ENCODE results near the gene FKBP8.
A peak's percentile ranks its signal among the peaks of the same experiment; 100 is the strongest.

Gene FKBP8

DNA sequence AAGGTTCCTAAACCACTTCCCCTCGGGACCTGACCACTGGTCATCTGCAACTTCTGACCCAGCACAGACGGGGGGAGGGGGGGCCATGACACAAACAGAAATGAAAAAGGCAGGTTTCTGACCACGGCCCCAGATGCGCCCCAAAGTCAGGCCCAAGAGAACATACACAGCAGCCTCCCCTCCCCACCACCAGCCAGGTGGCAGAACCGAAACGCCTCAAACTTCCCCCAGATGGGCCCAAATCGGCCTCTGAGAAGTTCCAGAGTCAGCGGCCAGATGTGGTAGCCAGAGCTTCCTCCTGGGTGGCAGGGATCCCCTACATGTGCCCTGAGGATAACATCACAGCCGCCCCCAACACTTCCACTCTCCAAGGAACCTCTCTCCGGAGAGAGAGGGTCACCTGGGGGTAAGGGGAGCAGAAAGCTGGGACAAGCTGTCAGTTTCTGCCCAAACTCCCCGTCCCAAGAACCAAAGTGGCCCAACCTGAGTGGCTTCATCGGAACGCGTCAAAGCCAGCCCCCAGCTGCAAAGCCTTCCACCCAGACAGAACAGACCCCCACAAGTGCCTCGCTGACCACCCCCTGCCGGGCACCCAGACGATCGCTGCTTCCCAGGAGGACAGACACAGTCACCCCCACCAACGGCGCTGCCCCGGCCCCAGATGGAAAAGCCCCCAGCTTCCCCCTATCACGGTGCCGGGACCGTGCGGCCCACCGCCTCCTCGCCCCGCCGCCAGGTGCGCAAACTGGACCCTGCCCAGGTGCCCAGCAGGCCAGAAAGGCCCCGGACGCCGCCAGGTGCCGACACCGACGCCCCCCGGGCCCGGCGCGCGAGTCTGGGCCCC is 22.3 kb downstream of the FKBP8 start:
- DNase-seq, result no peak

GRCh38 chr19:18519962-18520847 is 23.2 kb downstream of the FKBP8 start:
- peak; percentile 80 for DNase-seq

GRCh38 chr19:18518639-18519038 is 24.7 kb downstream of the FKBP8 start:
- no peak for DNase-seq

DNA sequence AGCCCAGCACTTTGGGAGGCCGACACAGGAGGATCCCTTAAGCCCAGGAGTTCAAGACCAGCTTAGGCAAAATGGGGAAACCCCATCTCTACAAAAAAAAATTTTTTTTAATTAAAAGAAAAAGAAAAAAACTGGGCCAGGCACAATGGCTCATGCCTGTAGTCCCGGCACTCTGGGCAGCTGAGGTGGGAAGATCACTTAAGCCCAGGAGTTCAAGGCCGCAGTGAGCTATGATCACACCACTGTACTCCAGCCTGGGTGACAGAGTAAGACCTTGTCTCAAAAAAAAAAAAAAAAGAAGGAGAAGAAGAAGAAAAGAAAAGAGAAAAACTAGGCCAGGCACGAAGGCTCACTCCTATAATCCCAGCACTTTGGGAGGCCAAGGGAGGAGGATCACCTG is 25.8 kb downstream of the FKBP8 start:
- no peak for DNase-seq

- no peak for DNase-seq
Measured at GRCh38 chr19:18515959-18516358, 27.4 kb downstream of the FKBP8 start.

- DNase-seq, result no peak
Measured at GRCh38 chr19:18514800-18515682, 28.3 kb downstream of the FKBP8 start.

DNA sequence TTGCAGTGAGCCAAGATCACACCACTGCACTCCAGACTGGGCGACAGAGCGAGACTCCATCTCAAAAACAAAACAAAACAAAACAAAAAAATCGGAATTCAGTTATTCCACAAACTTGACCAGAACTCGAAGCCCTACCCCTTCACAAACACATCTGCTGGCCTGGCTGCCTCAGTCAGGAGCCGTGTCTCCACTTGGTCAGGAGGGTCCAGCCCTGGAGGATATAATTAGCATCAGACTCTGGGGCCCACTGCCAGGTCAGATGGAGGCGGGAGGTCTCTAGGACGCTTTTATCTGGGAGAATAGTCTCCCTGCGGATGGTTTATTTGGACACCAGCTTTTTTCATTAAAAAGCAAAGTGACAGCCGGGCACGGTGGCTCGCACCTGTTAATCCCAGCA is 29.5 kb downstream of the FKBP8 start:
- no peak for DNase-seq

GRCh38 chr19:18510216-18510615 is 33.2 kb downstream of the FKBP8 start:
- no peak for DNase-seq

DNA sequence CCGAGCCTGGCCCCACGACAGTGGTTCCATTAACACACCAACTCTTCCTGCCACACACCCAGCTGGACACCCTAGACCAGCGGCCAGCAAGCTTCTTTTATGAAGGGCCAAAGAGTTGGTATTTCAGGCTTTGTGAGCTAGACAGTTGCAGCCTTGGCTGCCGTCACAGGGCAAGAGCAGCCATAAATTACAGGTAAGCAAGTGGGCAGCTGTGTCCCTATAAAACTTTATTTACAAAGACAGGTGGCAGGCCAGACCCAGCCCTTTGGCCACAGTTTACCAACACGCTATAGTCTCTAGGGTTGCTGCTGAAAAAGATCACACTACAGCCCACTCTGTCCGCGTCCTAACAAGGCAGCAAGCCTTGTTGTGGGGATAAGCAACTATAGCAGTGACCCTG is 34.8 kb downstream of the FKBP8 start:
- DNase-seq, result no peak

- peak; percentile 22 for DNase-seq
Measured at GRCh38 chr19:18507727-18508440, 35.5 kb downstream of the FKBP8 start.

DNA sequence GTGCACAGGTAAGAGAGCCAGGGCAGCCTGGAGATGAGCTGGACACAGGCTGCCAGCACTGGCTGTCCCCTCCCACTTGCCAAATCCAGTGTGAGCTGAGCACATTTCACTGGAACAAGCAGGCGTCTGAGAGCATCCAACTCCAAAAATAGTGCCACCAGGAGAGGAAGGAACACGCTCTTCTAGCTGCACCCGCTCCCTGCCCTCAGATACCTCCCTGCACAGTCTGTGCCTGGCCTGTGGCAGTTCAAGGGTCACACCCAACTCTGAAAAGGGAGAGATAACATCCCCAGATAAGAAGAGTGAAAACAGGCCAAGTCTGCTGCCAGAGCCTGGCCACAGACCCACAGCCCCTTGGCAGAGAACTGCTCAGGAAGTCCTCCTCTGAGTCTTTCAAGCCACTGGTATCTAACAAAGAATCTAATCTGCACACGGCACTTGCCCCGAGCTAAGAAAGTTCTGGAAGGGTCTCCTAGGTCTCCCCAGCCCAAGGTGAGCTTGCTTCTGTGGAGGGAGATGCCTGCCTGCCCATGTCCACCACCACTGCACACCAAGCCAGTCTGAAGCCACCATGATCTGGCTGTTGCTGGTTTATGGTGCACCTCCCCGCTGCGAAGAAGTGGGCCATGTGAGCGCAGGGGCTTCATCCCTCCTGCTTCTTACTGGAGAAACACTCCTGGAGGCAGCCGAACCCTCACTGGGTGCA is 36.2 kb downstream of the FKBP8 start:
- no peak for DNase-seq

GRCh38 chr19:18506101-18506930 is 37.1 kb downstream of the FKBP8 start:
- DNase-seq, result no peak

DNA sequence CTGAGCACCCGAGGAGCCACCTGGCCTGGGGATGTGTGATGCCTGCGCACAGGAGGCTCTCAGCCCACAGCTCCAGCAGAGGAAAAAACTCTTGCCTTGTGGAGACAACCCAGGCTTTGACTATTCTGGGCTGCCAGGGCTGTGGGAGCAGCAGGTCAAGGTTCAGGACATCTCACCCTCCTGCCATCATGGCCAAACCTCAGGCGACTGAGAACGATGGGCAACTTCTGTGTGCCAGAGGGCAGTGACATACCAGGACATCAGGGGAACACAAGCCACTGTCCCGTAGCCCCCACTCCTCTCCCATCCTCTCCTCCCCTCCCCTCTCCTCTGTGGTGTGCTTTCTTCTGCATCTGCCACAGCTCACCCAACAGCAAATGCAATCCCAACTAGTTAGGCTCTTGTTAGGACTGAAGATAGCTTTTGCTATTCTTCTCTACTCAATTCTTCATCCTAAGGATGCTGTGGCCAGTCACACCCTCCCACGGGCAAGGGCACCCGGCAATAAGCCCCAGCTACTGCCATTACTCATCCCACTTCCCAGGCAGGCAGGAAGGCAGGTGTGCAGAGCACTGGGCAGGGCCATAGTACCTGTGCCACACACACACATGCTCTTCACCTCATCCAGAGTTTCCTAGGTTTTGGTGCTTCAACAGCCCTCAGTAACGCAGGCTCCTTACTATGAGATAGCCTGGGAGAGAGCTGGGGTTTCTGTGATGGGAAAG is 38.3 kb downstream of the FKBP8 start:
- no peak for DNase-seq

DNA sequence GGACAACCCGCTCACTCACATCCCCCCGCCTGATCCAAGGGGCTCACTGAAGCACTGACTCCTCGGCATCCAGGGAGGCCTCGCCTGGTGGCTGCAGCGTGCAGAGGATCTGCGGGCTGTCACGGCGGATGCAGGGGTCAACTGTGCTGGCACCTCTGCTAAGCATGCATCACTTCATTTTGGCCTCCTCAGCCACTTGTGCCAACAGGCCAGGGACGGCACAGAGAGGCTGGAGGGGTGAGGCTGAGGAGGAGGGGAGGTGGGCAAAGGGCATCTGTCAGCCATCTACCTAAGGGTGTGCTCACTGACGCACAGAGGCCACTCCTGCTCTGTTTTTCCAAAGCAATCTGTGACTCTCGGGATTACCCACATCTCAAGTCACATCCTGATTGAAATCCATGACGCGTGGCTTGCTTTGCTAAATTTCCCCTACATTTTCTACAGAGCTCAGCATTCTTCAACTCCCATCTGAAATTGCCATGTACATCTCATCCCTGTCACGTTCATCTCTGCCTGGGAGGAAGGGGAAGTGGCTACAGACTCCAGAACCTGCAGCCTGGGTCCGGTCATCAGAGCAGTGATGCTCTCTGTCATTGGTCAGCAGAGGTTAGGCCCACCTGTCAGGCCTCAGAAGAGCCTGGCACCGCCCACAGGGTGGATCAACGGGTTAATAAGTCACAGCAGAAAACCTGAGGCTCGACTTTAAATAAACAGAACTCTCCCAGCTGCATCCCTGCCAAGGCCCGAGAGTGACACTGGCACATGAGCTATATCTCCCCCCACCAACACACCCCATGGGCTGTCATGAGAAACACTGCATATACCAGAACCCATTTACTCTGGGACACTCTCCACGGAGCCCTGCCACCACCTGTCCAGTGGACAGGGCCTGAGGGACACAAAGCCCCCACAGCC is 39.1 kb downstream of the FKBP8 start:
- DNase-seq, result no peak

DNA sequence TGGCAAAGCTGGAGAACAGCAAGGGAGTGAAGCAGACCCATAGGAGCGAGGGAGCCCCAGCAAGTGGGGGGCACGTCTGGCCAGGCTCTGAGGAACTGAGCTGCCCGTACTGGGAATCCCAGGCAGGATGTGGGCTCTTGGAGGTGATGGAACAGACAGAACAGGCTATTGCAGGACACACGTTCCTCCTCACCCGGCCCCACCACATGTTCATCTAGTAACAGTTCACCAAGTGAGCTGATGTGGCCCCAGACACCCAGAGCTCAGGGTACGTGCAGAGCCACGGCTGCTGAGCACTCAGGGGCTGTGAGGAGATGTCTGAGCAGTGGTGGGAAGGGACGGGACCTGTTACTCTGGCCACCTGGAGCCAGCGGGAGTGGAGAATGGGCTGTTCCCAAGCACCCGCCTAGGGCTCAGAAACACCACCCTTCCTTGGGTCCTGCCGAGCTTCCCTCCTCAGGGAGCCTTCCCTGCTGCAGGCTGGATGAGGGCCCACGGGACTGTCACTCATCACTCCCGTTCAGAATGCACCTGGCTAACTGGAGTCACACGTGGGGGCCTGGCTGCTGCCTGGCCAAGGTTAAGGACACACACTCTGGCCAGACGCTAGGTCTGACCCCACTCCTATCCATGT is 39.9 kb downstream of the FKBP8 start:
- no peak for DNase-seq

GRCh38 chr19:18502638-18503294 is 40.6 kb downstream of the FKBP8 start:
- no peak for DNase-seq

GRCh38 chr19:18502246-18502637 is 41.1 kb downstream of the FKBP8 start:
- no peak for DNase-seq

- no peak for DNase-seq
Measured at GRCh38 chr19:18501832-18502231, 41.5 kb downstream of the FKBP8 start.

Measured in fibroblast of skin of scalp (primary cell).